ENCODE measurements around the gene TRIM56.
A peak's percentile ranks its signal among the peaks of the same experiment; 100 is the strongest.

- TF ChIP-seq CTCF (IDR thresholded peaks at IDR 0.05; ENCODE audit: low read depth, low read length), result no peak
- peak; percentile 87 for TF ChIP-seq MYC (IDR thresholded peaks at IDR 0.05; ENCODE audit: low read depth, low read length)
- no peak for TF ChIP-seq POLR2A (IDR thresholded peaks at IDR 0.05; ENCODE audit: extremely low read depth, insufficient read length)
Measured at GRCh38 chr7:101108330-101108857, 23.1 kb downstream of the TRIM56 start.
